K562 (cell line): Measurements from ENCODE around the gene RPL27.
A peak's percentile ranks its signal among the peaks of the same experiment; 100 is the strongest.

Experiments
- DACH1 ChIP-seq: fragments of 450-650 bp; IDR thresholded peaks from 2 replicates; pipeline ENCODE4 v1.6.1; 2018; ENCODE audit not compliant: partially characterized antibody
- POLR2AphosphoS5 ChIP-seq: IDR thresholded peaks from 2 replicates; pipeline ENCODE4 v1.6.1; 2011; ENCODE audit warnings: mild to moderate bottlenecking, low read depth, low read length, moderate library complexity; ENCODE audit not compliant: control insufficient read depth, insufficient read depth
- RAD21 ChIP-seq, 2 experiments: fragments of 250-450 bp in 1 of 2; fragments of 450-650 bp in 1 of 2; sonication (Bioruptor Pico) in 1 of 2; formaldehyde crosslinking in 1 of 2; IDR thresholded peaks in 1 of 2; conservative IDR thresholded peaks in 1 of 2; 2 replicates each; pipeline versions ENCODE4 v1.4.0 to v1.8.0; 2020 to 2022; ENCODE audit warnings: mild to moderate bottlenecking in 2 of 2, moderate library complexity in 1 of 2
- RBBP5 ChIP-seq: fragments of 200-600 bp; sonication (generic); IDR thresholded peaks from 2 replicates; pipeline ENCODE4 v1.6.1; 2012; ENCODE audit warnings: borderline replicate concordance, mild to moderate bottlenecking, low read length, control low read depth, inconsistent platforms; ENCODE audit not compliant: insufficient read depth, poor library complexity, severe bottlenecking
- TF ChIP-seq, protein P1 (sequence below), 3 experiments: IDR thresholded peaks in 2 of 3; conservative IDR thresholded peaks in 1 of 3; 2 replicates each; pipeline ENCODE4 v1.5.1; 2011 to 2012; ENCODE audit warnings: low read length in 3 of 3, mild to moderate bottlenecking in 3 of 3, control low read depth in 2 of 3, improper control_type of control experiment in 1 of 3, inconsistent platforms in 1 of 3, low read depth in 1 of 3, mixed read lengths in 1 of 3, moderate library complexity in 1 of 3; ENCODE audit not compliant: insufficient read depth in 2 of 3

DNA sequence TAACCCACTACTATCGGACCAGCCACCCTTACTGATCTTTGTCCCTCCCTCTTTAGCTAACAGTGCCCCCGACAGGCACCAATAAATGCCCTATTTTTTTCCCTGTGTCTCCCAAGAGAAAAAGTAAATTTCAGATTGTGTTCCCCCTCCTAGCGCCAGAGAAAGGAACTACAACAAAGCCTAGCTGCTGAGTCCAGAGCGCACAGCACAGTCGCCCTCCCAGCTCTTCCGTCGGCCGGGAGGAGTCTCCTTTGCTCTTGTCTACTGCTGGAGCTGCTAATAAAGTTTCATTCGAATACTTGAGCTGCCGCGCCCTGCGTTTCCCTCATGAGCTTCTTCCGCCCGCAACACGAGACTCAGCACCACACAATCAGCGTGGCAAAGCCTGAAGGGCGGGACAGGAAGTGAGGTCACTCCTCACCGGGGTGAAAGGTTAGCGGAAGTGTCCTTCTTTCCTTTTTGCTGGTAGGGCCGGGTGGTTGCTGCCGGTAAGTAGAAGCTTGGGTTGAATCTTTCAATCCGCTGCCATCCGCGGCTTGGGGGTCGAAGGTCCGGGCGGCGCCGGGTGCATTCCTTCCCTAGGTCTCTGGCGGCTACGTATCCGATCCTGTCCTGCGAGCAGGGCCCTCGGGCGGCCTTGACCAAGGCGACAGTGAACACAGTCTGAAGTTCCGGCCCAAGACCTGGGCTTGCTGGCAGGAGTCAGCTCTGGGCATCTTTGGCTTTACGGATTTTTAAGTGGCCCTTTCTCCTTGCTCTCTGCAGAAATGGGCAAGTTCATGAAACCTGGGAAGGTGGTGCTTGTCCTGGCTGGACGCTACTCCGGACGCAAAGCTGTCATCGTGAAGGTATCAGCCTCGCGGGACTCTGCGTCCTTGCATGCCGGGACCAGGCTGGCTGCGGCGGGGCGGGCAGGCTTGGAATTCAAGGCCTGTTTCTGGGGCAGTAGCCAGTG is at the start of gene RPL27:
- TF ChIP-seq DACH1 (no peak), POLR2AphosphoS5 (peak; percentile 97), RAD21 (CRISPR knock-in tag; conservative IDR thresholded peaks at IDR 0.05 in 1 of 2, IDR thresholded peaks at IDR 0.05 in 1 of 2) (peak; percentile 58 to 72), RBBP5 (peak; percentile 98)
- TF ChIP-seq, protein P1, sequence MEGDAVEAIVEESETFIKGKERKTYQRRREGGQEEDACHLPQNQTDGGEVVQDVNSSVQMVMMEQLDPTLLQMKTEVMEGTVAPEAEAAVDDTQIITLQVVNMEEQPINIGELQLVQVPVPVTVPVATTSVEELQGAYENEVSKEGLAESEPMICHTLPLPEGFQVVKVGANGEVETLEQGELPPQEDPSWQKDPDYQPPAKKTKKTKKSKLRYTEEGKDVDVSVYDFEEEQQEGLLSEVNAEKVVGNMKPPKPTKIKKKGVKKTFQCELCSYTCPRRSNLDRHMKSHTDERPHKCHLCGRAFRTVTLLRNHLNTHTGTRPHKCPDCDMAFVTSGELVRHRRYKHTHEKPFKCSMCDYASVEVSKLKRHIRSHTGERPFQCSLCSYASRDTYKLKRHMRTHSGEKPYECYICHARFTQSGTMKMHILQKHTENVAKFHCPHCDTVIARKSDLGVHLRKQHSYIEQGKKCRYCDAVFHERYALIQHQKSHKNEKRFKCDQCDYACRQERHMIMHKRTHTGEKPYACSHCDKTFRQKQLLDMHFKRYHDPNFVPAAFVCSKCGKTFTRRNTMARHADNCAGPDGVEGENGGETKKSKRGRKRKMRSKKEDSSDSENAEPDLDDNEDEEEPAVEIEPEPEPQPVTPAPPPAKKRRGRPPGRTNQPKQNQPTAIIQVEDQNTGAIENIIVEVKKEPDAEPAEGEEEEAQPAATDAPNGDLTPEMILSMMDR (IDR thresholded peaks at IDR 0.05 in 2 of 3, conservative IDR thresholded peaks at IDR 0.05 in 1 of 3; ENCODE audit: insufficient read depth in 2 of 3, low read depth in 1 of 3, low read length in 3 of 3), result peak; percentile 92 to 96 (median 95)
